Esophagus (tissue), 2 donors: ENCODE data around the gene COG4. TPM values are rescaled to one million over a fixed set of nuclear protein-coding genes. Genes with fewer than 3 reads are reported as not detected.

Experiments used
- H3K27ac ChIP-seq, 2 donors: one replicate each; pipeline ENCODE4 v1.5.1; 2013; ENCODE audit warnings: low read depth in 2 of 2, mild to moderate bottlenecking in 2 of 2, inconsistent platforms in 1 of 2, low read length in 1 of 2, moderate library complexity in 1 of 2
- H3K27me3 ChIP-seq, 2 donors: one replicate each; pipeline ENCODE4 v1.6.1; 2013; ENCODE audit warnings: low read length in 2 of 2, control low read depth in 1 of 2, mild to moderate bottlenecking in 1 of 2; ENCODE audit not compliant: insufficient read depth in 2 of 2, control insufficient read depth in 1 of 2
- H3K36me3 ChIP-seq, 2 donors: one replicate each; pipeline ENCODE4 v1.6.1; 2013; ENCODE audit warnings: low read length in 1 of 2; ENCODE audit not compliant: control insufficient read depth in 2 of 2, insufficient read depth in 2 of 2
- H3K4me1 ChIP-seq, 2 donors: one replicate each; pipeline ENCODE4 v1.6.1; 2013; ENCODE audit warnings: low read length in 1 of 2; ENCODE audit not compliant: control insufficient read depth in 2 of 2, insufficient read depth in 2 of 2
- H3K4me3 ChIP-seq, 2 donors: one replicate each; pipeline ENCODE4 v1.5.1; 2013; ENCODE audit warnings: low read length in 2 of 2, mild to moderate bottlenecking in 2 of 2, low read depth in 1 of 2, moderate library complexity in 1 of 2
- H3K9me3 ChIP-seq, 2 donors: one replicate each; pipeline ENCODE4 v1.6.1; 2013; ENCODE audit warnings: mild to moderate bottlenecking in 2 of 2, low read depth in 1 of 2, low read length in 1 of 2, moderate library complexity in 1 of 2; ENCODE audit not compliant: control insufficient read depth in 2 of 2, insufficient read depth in 1 of 2
- WGBS, 2 donors: extraction: QIAGEN DNeasy Blood & Tissue Kit; methylation state at CpG; one replicate each; pipeline ENCODE4 v1.1.7; 2013; 5-methylcytosine and 5-hydroxymethylcytosine counted together
- polyA plus RNA-seq, 2 donors: library from polyadenylated mRNA; stranded (reverse); fragments of 200-250 nt; gene quantifications; one replicate each; pipeline ENCODE4 v1.2.3, GENCODE V29; 2013
- donor health status: healthy with polysubstance abuse.
- donor health status: Bipolar disorder and iron deficiency.

The COG4 gene
- polyA plus RNA-seq, result 10 to 100 TPM; 41.8 to 42.7 TPM

DNA sequence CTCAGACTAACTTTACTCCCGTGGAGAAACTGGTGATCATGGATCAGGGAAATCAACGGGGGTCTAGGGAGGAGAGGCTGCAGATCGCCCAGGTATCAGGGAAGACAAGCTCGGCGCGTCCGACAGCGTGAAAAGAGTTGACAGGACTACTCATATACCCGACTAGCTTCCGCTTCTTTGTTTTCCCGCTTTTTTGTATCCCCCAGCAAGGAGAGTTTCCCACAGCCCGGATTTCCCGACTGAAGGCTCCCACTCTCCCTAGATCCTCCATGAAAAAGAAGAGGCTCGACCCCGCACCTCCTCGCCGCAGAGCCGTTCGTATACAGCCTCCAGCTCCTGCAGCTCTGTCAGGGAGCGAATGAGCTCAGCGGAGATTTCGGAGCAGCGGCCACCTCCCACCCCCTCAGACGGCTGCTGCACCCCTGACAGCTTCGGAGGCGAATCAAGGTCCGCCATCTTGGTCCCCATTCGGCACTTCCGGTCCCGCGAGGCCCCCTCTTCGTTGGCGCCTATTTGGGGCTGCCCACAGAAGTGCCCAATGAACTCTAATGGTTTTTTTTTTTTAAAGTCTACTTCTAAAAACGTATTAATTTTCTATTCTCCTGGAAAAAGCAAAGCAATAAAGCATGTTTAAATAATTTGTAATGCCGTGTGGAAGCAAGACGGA, at the start of gene COG4:
Gene COG4 (minus strand): TSS at position 479 of the 667 bp plus-strand sequence. CDS start 11 bp downstream, at position 468.
- 0% methylated on average over 36 of the region's 36 CpGs for WGBS, 2 donors
- Histone ChIP-seq H3K27ac (peak within 1 kb of the TSS; percentile 79 to 95), H3K4me3 (peak within 1 kb of the TSS; percentile 80 to 97), H3K9me3 (no peaks in the 10 kb centered on the region), H3K4me1 (peaks cover 0 to 3% of the 10 kb centered on the region in 2 donors), H3K36me3 (peaks cover 0 to 2% of the 10 kb centered on the region in 2 donors), H3K27me3 (no peaks in the 10 kb centered on the region)

DNA sequence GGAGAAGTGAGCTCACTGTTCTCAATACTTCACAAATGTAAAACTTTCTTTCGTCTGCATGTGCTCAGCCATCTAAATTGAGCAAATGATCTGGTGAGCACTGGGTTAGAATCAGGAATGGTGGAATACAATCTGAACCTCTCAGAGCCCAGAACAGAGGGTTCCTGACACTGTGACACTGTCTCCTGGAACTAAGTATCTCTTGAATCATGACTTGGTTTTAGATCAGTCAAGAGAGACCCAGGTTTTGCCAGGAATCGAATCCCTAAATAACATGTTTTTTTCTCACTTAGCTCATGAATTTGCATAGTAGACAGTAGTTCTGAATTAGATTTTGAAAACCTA, 49.5 kb upstream of the COG4 start:
- H3K4me1 ChIP-seq, result peaks cover 2% of the 10 kb centered on the region in 2 donors
- WGBS, 2 donors, result 67 to 73% methylated on average over 2 of the region's 2 CpGs
- H3K27me3 ChIP-seq, result no peaks in the 10 kb centered on the region
- H3K27ac ChIP-seq, result peak overlapping the region in 1 of 2 donors; percentile 50
- H3K4me3 ChIP-seq, result no peak overlapping the region
- no peaks in the 10 kb centered on the region for H3K9me3 ChIP-seq
- H3K36me3 ChIP-seq, result peaks cover 19 to 38% of the 10 kb centered on the region in 2 donors

DNA sequence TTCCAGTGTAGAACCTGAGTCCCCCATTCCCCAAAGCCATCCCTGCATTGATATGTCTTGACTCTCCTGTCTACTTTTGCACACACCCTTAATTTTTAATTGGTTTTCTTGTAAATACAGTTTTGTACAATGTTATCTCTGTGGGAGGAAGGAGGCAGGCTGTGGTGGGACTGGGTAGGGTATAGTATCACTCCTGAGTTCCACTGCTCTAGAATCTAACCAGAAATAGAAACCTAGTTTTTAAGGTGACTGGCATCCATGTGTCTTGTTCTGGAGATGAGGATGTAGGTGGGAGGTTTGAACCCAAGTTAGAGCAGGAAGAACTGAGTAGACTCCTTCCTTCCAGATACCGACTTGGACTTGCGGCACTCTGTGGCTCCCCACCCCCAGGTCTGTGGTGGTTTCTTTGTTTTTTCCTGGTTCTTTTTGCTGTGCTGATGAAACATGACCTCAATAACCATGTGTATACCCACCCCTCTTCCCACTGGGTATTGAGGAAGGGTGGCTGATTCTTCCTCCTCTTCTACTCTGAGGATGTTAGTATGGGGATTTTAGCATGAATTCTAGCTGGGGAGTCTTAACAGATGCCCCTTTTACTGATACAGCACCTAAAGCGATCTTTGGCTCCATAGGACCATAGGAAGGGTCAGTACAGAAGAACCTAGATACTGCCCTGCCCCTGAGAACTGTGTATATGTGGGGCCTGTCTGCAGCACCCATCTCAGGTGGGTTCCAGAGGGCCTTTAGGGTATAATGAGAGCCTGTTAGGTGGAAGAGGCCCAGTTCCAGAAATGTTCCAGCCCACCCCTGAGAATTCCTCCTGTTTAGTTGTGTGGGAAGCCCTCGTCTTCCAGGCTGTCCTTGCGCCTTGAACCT, 48.9 kb upstream of the COG4 start:
- no peaks in the 10 kb centered on the region for H3K9me3 ChIP-seq
- peaks cover 2% of the 10 kb centered on the region in 2 donors for H3K4me1 ChIP-seq
- no peaks in the 10 kb centered on the region for H3K27me3 ChIP-seq
- H3K4me3 ChIP-seq, result no peak overlapping the region
- H3K36me3 ChIP-seq, result peaks cover 20 to 40% of the 10 kb centered on the region in 2 donors
- H3K27ac ChIP-seq, result no peak overlapping the region
- WGBS, 2 donors, result 84 to 91% methylated on average over 5 of the region's 5 CpGs

DNA sequence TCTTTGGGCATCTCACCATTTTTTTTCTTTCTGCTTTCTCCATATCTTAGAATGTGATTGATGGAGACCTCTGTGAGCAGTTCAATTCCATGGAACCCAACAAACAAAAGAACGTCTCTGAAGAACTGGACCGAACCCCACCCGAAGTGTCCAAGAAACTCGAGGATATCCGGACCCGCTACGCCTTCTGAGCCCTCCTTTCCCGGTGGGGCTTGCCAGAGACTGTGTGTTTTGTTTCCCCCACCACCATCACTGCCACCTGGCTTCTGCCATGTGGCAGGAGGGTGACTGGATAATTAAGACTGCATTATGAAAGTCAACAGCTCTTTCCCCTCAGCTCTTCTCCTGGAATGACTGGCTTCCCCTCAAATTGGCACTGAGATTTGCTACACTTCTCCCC, 48.3 kb upstream of the COG4 start:
- WGBS, 2 donors, result 86 to 88% methylated on average over 8 of the region's 8 CpGs
- Histone ChIP-seq H3K4me1 (peaks cover 2% of the 10 kb centered on the region in 2 donors), H3K9me3 (no peaks in the 10 kb centered on the region), H3K27ac (no peak overlapping the region), H3K4me3 (no peak overlapping the region), H3K27me3 (no peaks in the 10 kb centered on the region), H3K36me3 (peaks cover 23 to 41% of the 10 kb centered on the region in 2 donors)

DNA sequence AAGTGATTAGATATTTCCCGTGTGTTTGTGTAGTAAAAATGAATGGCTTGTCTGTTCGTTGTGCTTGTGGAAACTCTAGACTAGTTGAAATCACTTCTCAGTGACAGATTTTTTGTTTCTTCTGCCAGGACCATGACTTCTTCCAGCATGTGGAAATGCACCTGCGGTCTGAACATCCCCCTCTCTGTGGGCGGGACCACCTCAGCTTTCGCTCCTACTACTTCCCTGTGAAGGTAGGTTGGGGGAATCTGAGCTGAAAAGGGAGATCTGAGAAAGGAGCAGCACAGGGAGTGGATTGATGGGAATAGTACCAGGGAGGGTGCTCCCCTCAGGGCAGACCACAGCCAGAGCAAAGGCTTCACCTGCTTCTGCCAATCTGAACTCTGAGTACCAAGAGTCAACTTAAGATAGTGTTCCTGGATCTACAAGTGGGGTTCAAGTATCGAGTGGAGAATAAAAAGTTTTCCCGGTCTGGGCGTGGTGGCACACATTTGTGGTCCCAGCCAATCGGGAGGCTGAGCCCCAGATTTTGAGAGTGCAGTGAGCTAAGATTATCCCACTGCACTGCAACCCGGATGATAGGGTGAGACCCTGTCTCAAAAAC, 47.7 kb upstream of the COG4 start:
- Histone ChIP-seq H3K27ac (no peak overlapping the region), H3K4me1 (peaks cover 2% of the 10 kb centered on the region in 2 donors), H3K4me3 (no peak overlapping the region), H3K27me3 (no peaks in the 10 kb centered on the region), H3K9me3 (no peaks in the 10 kb centered on the region), H3K36me3 (peaks cover 23 to 41% of the 10 kb centered on the region in 2 donors)
- WGBS, 2 donors, result 84 to 88% methylated on average over 10 of the region's 10 CpGs

DNA sequence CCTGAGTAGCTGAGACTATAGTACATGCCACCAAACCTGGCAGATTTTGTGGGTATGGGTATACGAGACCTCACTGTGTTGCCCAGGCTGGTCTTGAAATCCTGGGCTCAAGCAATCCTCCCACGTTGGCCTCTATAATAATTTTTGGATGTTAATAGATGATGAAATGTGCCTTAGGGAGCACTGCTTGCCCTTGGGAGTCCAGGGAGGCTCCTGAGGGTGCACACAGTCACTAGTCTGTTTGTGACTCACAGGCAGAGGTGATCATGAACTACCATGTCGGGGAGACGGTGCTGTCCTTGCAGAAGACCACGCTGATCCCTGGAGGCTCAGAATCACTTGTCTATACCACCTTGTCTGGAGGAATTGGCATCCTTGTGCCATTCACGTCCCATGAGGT, 46.4 kb upstream of the COG4 start:
- peaks cover 29 to 50% of the 10 kb centered on the region in 2 donors for H3K36me3 ChIP-seq
- H3K27ac ChIP-seq, result peak overlapping the region; percentile 14 to 65
- no peaks in the 10 kb centered on the region for H3K9me3 ChIP-seq
- 83 to 84% methylated on average over 6 of the region's 6 CpGs for WGBS, 2 donors
- no peak overlapping the region for H3K4me3 ChIP-seq
- H3K4me1 ChIP-seq, result peaks cover 2% of the 10 kb centered on the region in 2 donors
- H3K27me3 ChIP-seq, result no peaks in the 10 kb centered on the region

DNA sequence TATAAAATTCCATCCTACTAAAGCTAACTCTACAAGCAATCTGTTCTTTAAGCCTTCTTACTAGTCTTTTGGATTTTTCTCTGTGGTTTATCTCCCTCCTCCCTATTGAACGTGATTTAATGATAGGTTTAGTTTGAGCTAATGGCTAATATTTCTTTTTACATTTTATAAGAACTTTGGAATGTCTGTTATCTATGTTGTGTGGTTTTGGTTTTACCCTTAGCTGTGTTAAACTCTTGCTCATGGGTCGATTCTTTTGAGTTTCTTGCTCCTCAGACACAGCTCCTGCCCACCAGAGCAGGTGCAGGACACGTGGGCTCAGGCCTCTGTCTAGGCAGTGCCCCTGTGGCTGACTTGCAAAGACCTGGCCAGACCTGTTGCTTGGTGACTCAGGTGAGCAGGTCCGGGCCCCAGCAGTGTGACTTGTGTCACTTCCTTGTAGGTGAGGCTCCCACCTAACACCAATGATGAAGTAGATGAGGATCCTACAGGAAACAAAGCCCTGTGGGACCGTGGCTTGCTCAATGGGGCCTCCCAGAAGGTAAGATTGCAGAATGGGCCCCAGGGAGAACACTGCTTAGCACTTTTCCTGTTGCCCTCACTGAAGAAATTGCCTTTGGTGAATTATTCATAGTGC, 45.4 kb upstream of the COG4 start:
- peaks cover 33 to 54% of the 10 kb centered on the region in 2 donors for H3K36me3 ChIP-seq
- H3K27me3 ChIP-seq, result no peaks in the 10 kb centered on the region
- H3K9me3 ChIP-seq, result no peaks in the 10 kb centered on the region
- peaks cover 0 to 2% of the 10 kb centered on the region in 2 donors for H3K4me1 ChIP-seq
- peak overlapping the region in 1 of 2 donors; percentile 11 for H3K4me3 ChIP-seq
- peak overlapping the region; percentile 83 to 84 for H3K27ac ChIP-seq
- 52 to 63% methylated on average over 5 of the region's 5 CpGs for WGBS, 2 donors

DNA sequence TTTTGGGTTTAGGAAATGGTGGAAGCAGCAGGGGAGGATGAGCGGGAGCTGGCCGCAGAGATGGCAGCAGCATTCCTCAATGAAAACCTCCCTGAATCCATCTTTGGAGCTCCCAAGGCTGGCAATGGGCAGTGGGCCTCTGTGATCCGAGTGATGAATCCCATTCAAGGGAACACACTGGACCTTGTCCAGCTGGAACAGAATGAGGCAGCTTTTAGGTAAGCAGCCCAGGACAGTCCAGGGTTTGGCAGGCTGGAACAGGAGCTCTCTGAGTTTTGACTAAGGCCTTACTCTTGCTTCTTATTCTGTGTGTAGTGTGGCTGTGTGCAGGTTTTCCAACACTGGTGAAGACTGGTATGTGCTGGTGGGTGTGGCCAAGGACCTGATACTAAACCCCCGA, 41.7 kb upstream of the COG4 start:
- no peaks in the 10 kb centered on the region for H3K9me3 ChIP-seq
- peaks cover 0 to 6% of the 10 kb centered on the region in 2 donors for H3K4me1 ChIP-seq
- H3K27ac ChIP-seq, result peak overlapping the region; percentile 43 to 78
- WGBS, 2 donors, result 66 to 76% methylated on average over 4 of the region's 4 CpGs
- H3K27me3 ChIP-seq, result no peaks in the 10 kb centered on the region
- no peak overlapping the region for H3K4me3 ChIP-seq
- H3K36me3 ChIP-seq, result peaks cover 21 to 47% of the 10 kb centered on the region in 2 donors

DNA sequence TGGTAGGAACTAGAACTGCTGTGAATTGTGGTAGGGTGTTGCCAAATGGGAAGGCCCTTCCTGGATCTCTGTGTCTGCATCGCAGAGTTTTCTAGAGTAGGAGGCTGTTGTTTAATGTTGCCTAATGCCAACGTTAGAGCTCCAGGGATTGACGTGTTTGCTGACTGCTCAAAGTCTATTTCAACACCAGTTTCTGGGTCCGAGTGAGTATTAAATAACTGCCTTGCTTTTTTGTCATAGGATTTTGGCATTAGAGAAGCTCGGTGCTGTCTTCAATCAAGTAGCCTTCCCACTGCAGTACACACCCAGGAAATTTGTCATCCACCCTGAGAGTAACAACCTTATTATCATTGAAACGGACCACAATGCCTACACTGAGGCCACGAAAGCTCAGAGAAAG, 40.3 kb upstream of the COG4 start:
- peaks cover 0 to 6% of the 10 kb centered on the region in 2 donors for H3K4me1 ChIP-seq
- WGBS, 2 donors, result 65 to 70% methylated on average over 7 of the region's 7 CpGs
- H3K36me3 ChIP-seq, result peaks cover 15 to 36% of the 10 kb centered on the region in 2 donors
- peak overlapping the region; percentile 53 to 69 for H3K27ac ChIP-seq
- no peaks in the 10 kb centered on the region for H3K9me3 ChIP-seq
- H3K4me3 ChIP-seq, result no peak overlapping the region
- H3K27me3 ChIP-seq, result no peaks in the 10 kb centered on the region
